ENCODE results near the gene EGFR.

- TF ChIP-seq CTCF (IDR thresholded peaks at IDR 0.05; ENCODE audit: extremely low read depth in 1 of 2, insufficient read depth in 1 of 2, low read depth in 1 of 2, low read length in 2 of 2) (no peak), POLR2A (IDR thresholded peaks at IDR 0.05; ENCODE audit: low read depth, low read length) (no peak), POLR2AphosphoS5 (IDR thresholded peaks at IDR 0.05; ENCODE audit: insufficient read depth, low read depth, low read length) (no peak), JUN (IDR thresholded peaks at IDR 0.05; ENCODE audit: borderline replicate concordance, insufficient read depth, insufficient read length, low read depth) (no peak), EZH2 (IDR thresholded peaks at IDR 0.05; ENCODE audit: borderline replicate concordance, low read depth, low read length, severe bottlenecking) (no peak), MYC (IDR thresholded peaks at IDR 0.05; ENCODE audit: low read depth, low read length) (no peak), FOS (IDR thresholded peaks at IDR 0.05; ENCODE audit: borderline replicate concordance, insufficient read depth, low read length) (no peak), GATA2 (IDR thresholded peaks at IDR 0.05; ENCODE audit: insufficient read depth, insufficient read length, low read depth, low read length) (no peak)
Measured at GRCh38 chr7:55178863-55179773, 160.3 kb downstream of the EGFR start.

Measured in endothelial cell of umbilical vein (primary cell).